SK-N-SH (cell line): ENCODE results near the gene RIN3. TPM values are rescaled to one million over a fixed set of nuclear protein-coding genes. Genes with fewer than 3 reads are reported as not detected.

Source experiments
- CTCF ChIA-PET: fragments of 300-600, 350-600 bp; formaldehyde crosslinking; extraction: SDS; loops from one replicate; lab custom pipeline; 2021; lab: Yijun Ruan, JAX
- POLR2A ChIA-PET: fragments of 350-600 bp; sonication (Branson Sonifier 250); formaldehyde crosslinking; extraction: SDS; loops from one replicate; lab custom pipeline; 2020; ENCODE audit warnings: antibody characterized with exemption, inconsistent platforms; lab: Yijun Ruan, JAX
- DNase-seq: peaks from one replicate; pipeline ENCODE4 v3.0.0; 2012
- H2AFZ ChIP-seq: fragments of 200-600 bp; sonication (generic); 2 replicates; pipeline ENCODE4 v1.8.1; 2016; ENCODE audit warnings: antibody characterized with exemption, mild to moderate bottlenecking, low read depth
- H3F3A ChIP-seq: fragments of 200-600 bp; sonication (generic); replicated peaks from 2 replicates; pipeline ENCODE3; 2016; ENCODE audit warnings: antibody characterized with exemption, mild to moderate bottlenecking; ENCODE audit not compliant: insufficient read depth
- H3K27ac ChIP-seq, 2 experiments: fragments of 200-500 bp in 1 of 2; fragments of 200-600 bp in 1 of 2; sonication (Bioruptor generic) in 1 of 2; sonication (generic), shearing (Covaris generic) in 1 of 2; 2 replicates each; pipeline versions ENCODE4 v1.5.1 to v1.6.1; 2014 to 2016; ENCODE audit warnings: low read depth in 2 of 2, inconsistent platforms in 1 of 2, low read length in 1 of 2, mild to moderate bottlenecking in 1 of 2, mixed read lengths in 1 of 2
- H3K27me3 ChIP-seq: fragments of 200-600 bp; sonication (generic), shearing (Covaris generic); 2 replicates; pipeline ENCODE4 v1.6.1; 2016; ENCODE audit warnings: mixed run types; ENCODE audit not compliant: insufficient read depth
- H3K36me3 ChIP-seq, 2 experiments: fragments of 200-500 bp in 1 of 2; fragments of 200-600 bp in 1 of 2; sonication (Bioruptor generic) in 1 of 2; sonication (generic) in 1 of 2; replicated peaks in 1 of 2; 2 replicates each; pipeline versions ENCODE3 to v1.5.1; 2014 to 2016; ENCODE audit warnings: low read length in 1 of 2, mild to moderate bottlenecking in 1 of 2; ENCODE audit not compliant: insufficient read depth in 2 of 2, control insufficient read depth in 1 of 2
- H3K4me1 ChIP-seq, 2 experiments: fragments of 200-500 bp in 1 of 2; fragments of 200-600 bp in 1 of 2; sonication (Bioruptor generic) in 1 of 2; sonication (generic), shearing (Covaris generic) in 1 of 2; 2 replicates each; pipeline versions ENCODE4 v1.5.1 to v1.6.1; 2014 to 2016; ENCODE audit warnings: low read depth in 1 of 2, low read length in 1 of 2, mixed run types in 1 of 2; ENCODE audit not compliant: insufficient read depth in 2 of 2, control insufficient read depth in 1 of 2
- H3K4me2 ChIP-seq: fragments of 200-600 bp; sonication (generic), shearing (Covaris generic); 2 replicates; pipeline ENCODE4 v1.6.1; 2017; ENCODE audit warnings: mixed run types
- H3K4me3 ChIP-seq, 2 experiments: fragments of 200-500 bp in 1 of 2; fragments of 200-600 bp in 1 of 2; sonication (Bioruptor generic) in 1 of 2; sonication (generic), shearing (Covaris generic) in 1 of 2; 2 replicates each; pipeline versions ENCODE4 v1.5.1 to v1.8.1; 2014 to 2016; ENCODE audit warnings: low read depth in 2 of 2, inconsistent platforms in 1 of 2, low read length in 1 of 2, mild to moderate bottlenecking in 1 of 2, mixed read lengths in 1 of 2, moderate library complexity in 1 of 2
- H3K79me2 ChIP-seq: fragments of 200-600 bp; sonication (generic); 2 replicates; pipeline ENCODE4 v1.8.1; 2017; ENCODE audit warnings: mild to moderate bottlenecking; ENCODE audit not compliant: insufficient read depth
- H3K9ac ChIP-seq: fragments of 200-600 bp; sonication (generic); 2 replicates; pipeline ENCODE4 v1.6.1; 2017; ENCODE audit warnings: mixed run types
- H3K9me2 ChIP-seq: fragments of 200-600 bp; sonication (generic); 2 replicates; pipeline ENCODE4 v1.6.1; 2017; ENCODE audit warnings: mixed run types
- H3K9me3 ChIP-seq: fragments of 200-600 bp; sonication (generic); 2 replicates; pipeline ENCODE4 v1.6.1; 2017; ENCODE audit warnings: mixed run types, mild to moderate bottlenecking, moderate library complexity
- H4K20me1 ChIP-seq: fragments of 200-600 bp; sonication (generic); 2 replicates; pipeline ENCODE4 v1.6.1; 2017; ENCODE audit warnings: mild to moderate bottlenecking, mixed run types; ENCODE audit not compliant: insufficient read depth
- CTCF ChIP-seq: fragments of 200-600 bp; sonication (generic); IDR thresholded peaks from 2 replicates; pipeline ENCODE4 v1.6.1; 2017; ENCODE audit warnings: antibody characterized with exemption, mild to moderate bottlenecking, moderate library complexity
- ELF1 ChIP-seq: IDR thresholded peaks from 2 replicates; pipeline ENCODE4 v1.4.0; 2012
- EZH2phosphoT487 ChIP-seq: fragments of 200-600 bp; sonication (generic); IDR thresholded peaks from 2 replicates; pipeline ENCODE4 v1.6.1; 2017; ENCODE audit warnings: low read depth, mixed run types, mild to moderate bottlenecking, antibody characterized with exemption, moderate library complexity, borderline replicate concordance
- FOSL2 ChIP-seq: IDR thresholded peaks from 2 replicates; pipeline ENCODE4 v1.4.0; 2012; ENCODE audit warnings: low read depth, mild to moderate bottlenecking, moderate library complexity, borderline replicate concordance
- GABPA ChIP-seq: IDR thresholded peaks from 2 replicates; pipeline ENCODE4 v1.4.0; 2012; ENCODE audit warnings: low read depth, mild to moderate bottlenecking
- JUND ChIP-seq: IDR thresholded peaks from 2 replicates; pipeline ENCODE4 v1.4.0; 2012
- MEF2A ChIP-seq: IDR thresholded peaks from 2 replicates; pipeline ENCODE4 v1.4.0; 2012; ENCODE audit warnings: low read depth, borderline replicate concordance
- NFIC ChIP-seq: IDR thresholded peaks from 2 replicates; pipeline ENCODE4 v1.4.0; 2012; ENCODE audit warnings: borderline replicate concordance
- NRF1 ChIP-seq: IDR thresholded peaks from 2 replicates; pipeline ENCODE4 v1.6.1; 2012; ENCODE audit warnings: low read depth, mild to moderate bottlenecking, low read length
- POLR2AphosphoS5 ChIP-seq: IDR thresholded peaks from 2 replicates; pipeline ENCODE4 v1.6.1; 2012; ENCODE audit warnings: low read depth, low read length
- RAD21 ChIP-seq: IDR thresholded peaks from 2 replicates; pipeline ENCODE4 v1.6.1; 2012; ENCODE audit warnings: mild to moderate bottlenecking, low read length
- RCOR1 ChIP-seq: fragments of 150-350 bp; IDR thresholded peaks from 2 replicates; pipeline ENCODE4 v1.6.1; 2017; ENCODE audit warnings: antibody characterized with exemption, low read length
- SIN3A ChIP-seq: IDR thresholded peaks from 2 replicates; pipeline ENCODE4 v1.6.1; 2012; ENCODE audit warnings: low read depth, mild to moderate bottlenecking, low read length, moderate library complexity, borderline replicate concordance
- TCF12 ChIP-seq: IDR thresholded peaks from 2 replicates; pipeline ENCODE4 v1.4.0; 2012
- TEAD4 ChIP-seq: IDR thresholded peaks from 2 replicates; pipeline ENCODE4 v1.4.0; 2012; ENCODE audit warnings: mild to moderate bottlenecking, borderline replicate concordance; ENCODE audit not compliant: insufficient read depth
- YY1 ChIP-seq: IDR thresholded peaks from 2 replicates; pipeline ENCODE4 v1.4.0; 2012; ENCODE audit warnings: low read depth, mild to moderate bottlenecking
- ZBTB33 ChIP-seq: IDR thresholded peaks from 2 replicates; pipeline ENCODE4 v1.4.0; 2012; ENCODE audit warnings: low read depth, borderline replicate concordance
- WGBS: methylation state at CpG from one replicate; pipeline ENCODE4 v1.1.6; 2017; ENCODE audit warnings: low lambda C conversion rate; 5-methylcytosine and 5-hydroxymethylcytosine counted together
- polyA plus RNA-seq, 3 experiments: library from polyadenylated mRNA; depleted of rRNA; stranded (reverse); fragments of >200 nt; gene quantifications; 2 replicates each; pipeline ENCODE4 v1.2.3, GENCODE V29; 2012
- TF ChIP-seq, protein P1 (sequence below): IDR thresholded peaks from 2 replicates; pipeline ENCODE4 v1.4.0; 2012; ENCODE audit warnings: low read depth
- TF ChIP-seq, protein P2 (sequence below): fragments of 150-350 bp; IDR thresholded peaks from 2 replicates; pipeline ENCODE4 v1.6.1; 2016; ENCODE audit warnings: mild to moderate bottlenecking, low read depth, low read length
- TF ChIP-seq, protein P3 (sequence below): fragments of 150-350 bp; IDR thresholded peaks from 2 replicates; pipeline ENCODE4 v1.6.1; 2017; ENCODE audit warnings: antibody characterized with exemption, low read length, low read depth, borderline replicate concordance

The RIN3 gene
- polyA plus RNA-seq, 1 of the 3 experiments (the other 2 are of a cell fraction) = 12.4 TPM

DNA sequence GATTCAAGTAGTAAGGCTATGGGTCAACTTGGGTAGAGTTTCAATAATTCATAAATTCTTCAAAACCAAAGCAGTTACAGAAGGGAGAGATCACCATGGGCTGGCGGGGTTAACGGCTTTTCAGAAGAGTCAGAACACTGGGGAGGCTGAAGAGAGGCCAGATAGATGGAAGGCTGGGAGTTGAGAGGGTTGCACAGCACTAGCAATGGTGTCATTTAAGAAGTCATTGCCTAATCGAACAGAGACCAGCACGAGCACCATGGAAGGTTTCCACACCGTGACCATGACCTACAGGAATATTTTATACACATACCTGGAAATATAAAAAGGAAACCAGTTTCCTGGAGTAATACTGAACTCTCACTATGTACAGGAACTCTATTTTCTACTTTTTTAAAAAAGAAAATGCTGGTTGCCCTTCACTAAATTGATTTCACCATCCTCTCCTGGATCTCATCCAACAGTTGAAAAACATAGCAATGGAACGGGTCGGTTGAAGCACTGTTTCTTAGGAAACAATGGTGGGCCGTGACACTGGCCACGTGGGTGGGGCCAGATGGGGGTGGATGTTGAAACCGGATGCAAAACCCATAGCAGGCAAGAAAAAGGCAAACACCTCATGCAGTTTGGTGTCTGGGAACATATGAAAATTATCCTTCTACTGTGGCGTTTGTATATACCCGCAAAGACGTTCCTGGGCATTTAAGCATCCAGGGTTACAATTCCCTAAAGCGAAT is 38.0 kb upstream of the RIN3 start:
- WGBS = 52% methylated on average over 14 of the region's 14 CpGs
- no peak for TF ChIP-seq FOSL2
- TF ChIP-seq YY1 = no peak
- TF ChIP-seq TCF12 = no peak
- TF ChIP-seq TEAD4 = no peak
- TF ChIP-seq GABPA = no peak
- no peak for TF ChIP-seq EZH2phosphoT487
- TF ChIP-seq, protein P1, sequence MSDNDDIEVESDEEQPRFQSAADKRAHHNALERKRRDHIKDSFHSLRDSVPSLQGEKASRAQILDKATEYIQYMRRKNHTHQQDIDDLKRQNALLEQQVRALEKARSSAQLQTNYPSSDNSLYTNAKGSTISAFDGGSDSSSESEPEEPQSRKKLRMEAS = no peak
- TF ChIP-seq, protein P2, sequence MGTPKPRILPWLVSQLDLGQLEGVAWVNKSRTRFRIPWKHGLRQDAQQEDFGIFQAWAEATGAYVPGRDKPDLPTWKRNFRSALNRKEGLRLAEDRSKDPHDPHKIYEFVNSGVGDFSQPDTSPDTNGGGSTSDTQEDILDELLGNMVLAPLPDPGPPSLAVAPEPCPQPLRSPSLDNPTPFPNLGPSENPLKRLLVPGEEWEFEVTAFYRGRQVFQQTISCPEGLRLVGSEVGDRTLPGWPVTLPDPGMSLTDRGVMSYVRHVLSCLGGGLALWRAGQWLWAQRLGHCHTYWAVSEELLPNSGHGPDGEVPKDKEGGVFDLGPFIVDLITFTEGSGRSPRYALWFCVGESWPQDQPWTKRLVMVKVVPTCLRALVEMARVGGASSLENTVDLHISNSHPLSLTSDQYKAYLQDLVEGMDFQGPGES = no peak
- TF ChIP-seq MEF2A = no peak
- no peak for TF ChIP-seq JUND
- TF ChIP-seq, all 33 proteins: peak for 0
- Histone ChIP-seq H3K9me3 (no peaks in the 10 kb centered on the region), H3K9me2 (no peaks in the 10 kb centered on the region), H3K79me2 (no peaks in the 10 kb centered on the region), H3K4me1 (peaks cover 8 to 13% of the 10 kb centered on the region in 2 experiments), H3K9ac (no peak overlapping the region), H3K4me3 (no peak overlapping the region), H3K4me2 (no peak overlapping the region), H3K36me3 (no peaks in the 10 kb centered on the region), H3K27me3 (no peaks in the 10 kb centered on the region), H2AFZ (no peak overlapping the region), H3K27ac (no peak overlapping the region), H4K20me1 (no peaks in the 10 kb centered on the region), H3F3A (peaks cover 23% of the 10 kb centered on the region)
- DNase-seq = no peak
- POLR2A ChIA-PET = no interaction called here
- CTCF ChIA-PET = interaction anchor here (0.7 kb wide), 1 partner anchor 341 kb away, joined by 3 read pairs; no protein-coding TSS in a partner anchor

GRCh38 chr14:92480856-92481255 is 32.7 kb upstream of the RIN3 start:
- no peaks in the 10 kb centered on the region for H3K36me3 ChIP-seq
- no peak overlapping the region for H3K27ac ChIP-seq
- H2AFZ ChIP-seq = no peak overlapping the region
- H3K9me3 ChIP-seq = no peaks in the 10 kb centered on the region
- H3K4me2 ChIP-seq = no peak overlapping the region
- no peak overlapping the region for H3K9ac ChIP-seq
- no peaks in the 10 kb centered on the region for H4K20me1 ChIP-seq
- peaks cover 6% of the 10 kb centered on the region for H3F3A ChIP-seq
- H3K27me3 ChIP-seq = no peaks in the 10 kb centered on the region
- 40% methylated on average over 3 of the region's 3 CpGs for WGBS
- CTCF ChIA-PET = no interaction called here
- H3K4me1 ChIP-seq = no peaks in the 10 kb centered on the region
- no peaks in the 10 kb centered on the region for H3K9me2 ChIP-seq
- no peak overlapping the region for H3K4me3 ChIP-seq
- DNase-seq = no peak
- POLR2A ChIA-PET = no interaction called here
- no peaks in the 10 kb centered on the region for H3K79me2 ChIP-seq
- TF ChIP-seq CTCF = no peak
- TF ChIP-seq, protein P1 = no peak
- TF ChIP-seq, protein P2 = no peak
- no peak for TF ChIP-seq ZBTB33
- TF ChIP-seq MEF2A = no peak
- no peak for TF ChIP-seq NRF1
- no peak for TF ChIP-seq JUND
- no peak for TF ChIP-seq RAD21
- no peak for TF ChIP-seq YY1
- TF ChIP-seq NFIC = no peak
- no peak for TF ChIP-seq SIN3A
- TF ChIP-seq, protein P3, sequence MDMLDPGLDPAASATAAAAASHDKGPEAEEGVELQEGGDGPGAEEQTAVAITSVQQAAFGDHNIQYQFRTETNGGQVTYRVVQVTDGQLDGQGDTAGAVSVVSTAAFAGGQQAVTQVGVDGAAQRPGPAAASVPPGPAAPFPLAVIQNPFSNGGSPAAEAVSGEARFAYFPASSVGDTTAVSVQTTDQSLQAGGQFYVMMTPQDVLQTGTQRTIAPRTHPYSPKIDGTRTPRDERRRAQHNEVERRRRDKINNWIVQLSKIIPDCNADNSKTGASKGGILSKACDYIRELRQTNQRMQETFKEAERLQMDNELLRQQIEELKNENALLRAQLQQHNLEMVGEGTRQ = no peak
- TF ChIP-seq POLR2AphosphoS5 = no peak
- TF ChIP-seq GABPA = no peak
- no peak for TF ChIP-seq ELF1
- TF ChIP-seq RCOR1 = no peak
